GM12874 (cell line): ENCODE results near the gene SMIM11.

Experiments used
- CTCF ChIP-seq: IDR thresholded peaks from 2 replicates; pipeline ENCODE4 v1.5.1; 2011; ENCODE audit warnings: low read depth, mild to moderate bottlenecking, control low read depth, low read length, moderate library complexity; ENCODE audit not compliant: insufficient read depth

SMIM11 gene

GRCh38 chr21:34336756-34337391 is 38.4 kb upstream of the SMIM11 start:
- no peak for TF ChIP-seq CTCF

- no peak for TF ChIP-seq CTCF
Measured at GRCh38 chr21:34337741-34338140, 37.6 kb upstream of the SMIM11 start.

GRCh38 chr21:34338226-34338625 is 37.1 kb upstream of the SMIM11 start:
- TF ChIP-seq CTCF, result no peak

- TF ChIP-seq CTCF, result no peak
Measured at GRCh38 chr21:34340061-34340460, 35.2 kb upstream of the SMIM11 start.

- no peak for TF ChIP-seq CTCF
Measured at GRCh38 chr21:34342476-34342875, 32.8 kb upstream of the SMIM11 start.

GRCh38 chr21:34343347-34343746 is 32.0 kb upstream of the SMIM11 start:
- no peak for TF ChIP-seq CTCF

- no peak for TF ChIP-seq CTCF
Measured at GRCh38 chr21:34343838-34344381, 31.4 kb upstream of the SMIM11 start.
